ENCODE results near the gene MDGA2. TPM values are rescaled to one million over a fixed set of nuclear protein-coding genes. Genes with fewer than 3 reads are reported as not detected.

The MDGA2 gene
- total RNA-seq, 1 experiment from 2014 or later = not detected

DNA sequence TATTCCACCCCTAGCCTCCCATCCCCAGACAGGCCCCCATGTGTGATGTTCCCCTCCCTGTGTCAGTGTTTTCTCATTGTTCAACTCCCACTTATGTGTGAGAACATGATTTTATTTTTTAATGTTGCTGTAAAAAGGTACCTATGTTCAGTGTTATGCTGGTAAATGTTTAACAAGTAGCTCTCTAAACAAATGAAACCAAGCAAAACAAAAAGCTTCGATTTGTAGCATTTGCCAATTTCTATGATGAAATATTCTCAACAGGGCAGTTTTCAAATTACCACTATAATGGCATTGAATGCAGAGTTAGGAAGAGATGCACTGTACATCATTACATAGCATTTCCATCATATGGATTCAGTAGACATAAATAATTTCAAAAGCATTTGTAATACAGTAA lies 410.6 kb downstream of the MDGA2 start:
- Histone ChIP-seq H3K4me3 (replicated peaks in 1 of 2; ENCODE audit: low read depth in 1 of 2, low read length in 2 of 2) (no peak overlapping the region), H3K4me1 (ENCODE audit: control insufficient read depth in 1 of 2, insufficient read depth in 2 of 2, low read length in 2 of 2) (no peaks in the 10 kb centered on the region), H2AFZ (ENCODE audit: low read depth, low read length, poor library complexity, severe bottlenecking) (no peak overlapping the region), H3K36me3 (ENCODE audit: control insufficient read depth in 1 of 2, insufficient read depth in 2 of 2, low read length in 2 of 2) (no peaks in the 10 kb centered on the region), H3K79me2 (ENCODE audit: insufficient read depth, low read length) (no peaks in the 10 kb centered on the region), H3K27ac (ENCODE audit: low read depth, low read length) (no peak overlapping the region), H3K9ac (ENCODE audit: low read length) (no peak overlapping the region), H3K9me3 (ENCODE audit: control insufficient read depth in 1 of 2, insufficient read depth in 1 of 2, low read depth in 1 of 2, low read length in 2 of 2) (no peaks in the 10 kb centered on the region), H3K9me2 (ENCODE audit: insufficient read depth) (no peaks in the 10 kb centered on the region), H3K27me3 (ENCODE audit: insufficient read depth, low read length) (no peaks in the 10 kb centered on the region), H4K20me1 (ENCODE audit: insufficient read depth) (no peaks in the 10 kb centered on the region), H3K4me2 (ENCODE audit: low read length) (no peak overlapping the region)
- DNase-seq (ENCODE audit: low read depth, low spot score) (no peak), ATAC-seq (no peak)
- TF ChIP-seq RAD21 (IDR thresholded peaks at IDR 0.05; ENCODE audit: low read depth) (no peak), TCF7L2 (IDR thresholded peaks at IDR 0.05; ENCODE audit: borderline replicate concordance, extremely low read depth, insufficient read depth, insufficient read length) (no peak), EZH2phosphoT487 (IDR thresholded peaks at IDR 0.05; ENCODE audit: borderline replicate concordance) (no peak), MAX (IDR thresholded peaks at IDR 0.05) (no peak), SP1 (IDR thresholded peaks at IDR 0.05; ENCODE audit: low read depth) (no peak), CEBPB (IDR thresholded peaks at IDR 0.05; ENCODE audit: low read depth) (no peak), EZH2 (IDR thresholded peaks at IDR 0.05) (no peak), POLR2AphosphoS5 (IDR thresholded peaks at IDR 0.05; ENCODE audit: low read depth, low read length) (no peak), CBX3 (IDR thresholded peaks at IDR 0.05; ENCODE audit: low read depth) (no peak), SIN3A (IDR thresholded peaks at IDR 0.05; ENCODE audit: low read depth) (no peak), YY1 (IDR thresholded peaks at IDR 0.05; ENCODE audit: extremely low read depth, insufficient replicate concordance, low read depth, low read length) (no peak)
- TF ChIP-seq, protein P1, sequence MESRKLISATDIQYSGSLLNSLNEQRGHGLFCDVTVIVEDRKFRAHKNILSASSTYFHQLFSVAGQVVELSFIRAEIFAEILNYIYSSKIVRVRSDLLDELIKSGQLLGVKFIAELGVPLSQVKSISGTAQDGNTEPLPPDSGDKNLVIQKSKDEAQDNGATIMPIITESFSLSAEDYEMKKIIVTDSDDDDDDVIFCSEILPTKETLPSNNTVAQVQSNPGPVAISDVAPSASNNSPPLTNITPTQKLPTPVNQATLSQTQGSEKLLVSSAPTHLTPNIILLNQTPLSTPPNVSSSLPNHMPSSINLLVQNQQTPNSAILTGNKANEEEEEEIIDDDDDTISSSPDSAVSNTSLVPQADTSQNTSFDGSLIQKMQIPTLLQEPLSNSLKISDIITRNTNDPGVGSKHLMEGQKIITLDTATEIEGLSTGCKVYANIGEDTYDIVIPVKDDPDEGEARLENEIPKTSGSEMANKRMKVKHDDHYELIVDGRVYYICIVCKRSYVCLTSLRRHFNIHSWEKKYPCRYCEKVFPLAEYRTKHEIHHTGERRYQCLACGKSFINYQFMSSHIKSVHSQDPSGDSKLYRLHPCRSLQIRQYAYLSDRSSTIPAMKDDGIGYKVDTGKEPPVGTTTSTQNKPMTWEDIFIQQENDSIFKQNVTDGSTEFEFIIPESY (IDR thresholded peaks at IDR 0.05; ENCODE audit: extremely low read depth, insufficient replicate concordance, low read length) = no peak
- TF ChIP-seq, protein P2, sequence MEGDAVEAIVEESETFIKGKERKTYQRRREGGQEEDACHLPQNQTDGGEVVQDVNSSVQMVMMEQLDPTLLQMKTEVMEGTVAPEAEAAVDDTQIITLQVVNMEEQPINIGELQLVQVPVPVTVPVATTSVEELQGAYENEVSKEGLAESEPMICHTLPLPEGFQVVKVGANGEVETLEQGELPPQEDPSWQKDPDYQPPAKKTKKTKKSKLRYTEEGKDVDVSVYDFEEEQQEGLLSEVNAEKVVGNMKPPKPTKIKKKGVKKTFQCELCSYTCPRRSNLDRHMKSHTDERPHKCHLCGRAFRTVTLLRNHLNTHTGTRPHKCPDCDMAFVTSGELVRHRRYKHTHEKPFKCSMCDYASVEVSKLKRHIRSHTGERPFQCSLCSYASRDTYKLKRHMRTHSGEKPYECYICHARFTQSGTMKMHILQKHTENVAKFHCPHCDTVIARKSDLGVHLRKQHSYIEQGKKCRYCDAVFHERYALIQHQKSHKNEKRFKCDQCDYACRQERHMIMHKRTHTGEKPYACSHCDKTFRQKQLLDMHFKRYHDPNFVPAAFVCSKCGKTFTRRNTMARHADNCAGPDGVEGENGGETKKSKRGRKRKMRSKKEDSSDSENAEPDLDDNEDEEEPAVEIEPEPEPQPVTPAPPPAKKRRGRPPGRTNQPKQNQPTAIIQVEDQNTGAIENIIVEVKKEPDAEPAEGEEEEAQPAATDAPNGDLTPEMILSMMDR (IDR thresholded peaks at IDR 0.05 in 2 of 3, conservative IDR thresholded peaks at IDR 0.05 in 1 of 3; ENCODE audit: borderline replicate concordance in 1 of 3, insufficient read depth in 1 of 3, low read depth in 2 of 3, low read length in 2 of 3) = no peak
- TF ChIP-seq, protein P3, sequence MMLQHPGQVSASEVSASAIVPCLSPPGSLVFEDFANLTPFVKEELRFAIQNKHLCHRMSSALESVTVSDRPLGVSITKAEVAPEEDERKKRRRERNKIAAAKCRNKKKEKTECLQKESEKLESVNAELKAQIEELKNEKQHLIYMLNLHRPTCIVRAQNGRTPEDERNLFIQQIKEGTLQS (IDR thresholded peaks at IDR 0.05) = no peak
- intact Hi-C loops (cut with micrococcal nuclease) = no loop called here
- BruUV-seq (replicated peaks) = no TSS peak
- ChIA-PET POLR2A (no interaction called here), CTCF (interaction anchor here (0.9 kb wide), 1 partner anchor 13 kb away, joined by 4 read pairs; no protein-coding TSS in a partner anchor), RAD21 (ENCODE audit: low non-redundant PET in 1 of 2, low total read pairs in 2 of 2, uncharacterized antibody in 2 of 2, unreplicated experiment in 2 of 2) (no interaction called here)
